ENCODE measurements around the gene CDNF.

Gene CDNF

DNA sequence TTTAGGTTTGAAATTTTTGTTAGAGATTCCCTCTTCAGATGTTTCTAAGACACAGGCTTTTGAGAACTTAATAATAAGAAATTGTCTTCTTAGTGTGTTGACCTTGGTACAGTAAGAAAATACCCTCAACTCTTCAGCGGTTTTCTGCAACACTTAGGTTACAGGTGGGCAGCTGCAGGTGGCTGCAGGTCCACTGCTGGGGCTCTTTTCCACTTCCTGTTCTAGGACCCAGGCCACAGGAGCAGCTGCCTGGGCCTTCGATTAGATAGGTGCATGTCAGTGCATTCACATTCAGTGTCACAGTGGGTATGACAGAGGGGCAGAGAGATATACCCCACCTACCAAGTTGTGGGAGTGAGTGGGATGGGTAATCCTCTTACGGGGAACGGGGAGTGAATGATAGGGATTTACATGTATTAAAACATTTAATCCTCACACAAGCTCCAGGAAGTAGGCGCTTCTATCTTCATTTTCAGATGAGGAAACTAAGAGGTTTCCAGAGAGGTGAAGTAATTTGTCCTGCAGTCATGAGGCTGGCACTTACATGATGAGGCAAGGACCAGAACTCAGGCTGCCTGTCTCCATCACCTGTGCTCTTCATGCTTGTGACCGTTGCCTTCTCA, 20.6 kb upstream of the CDNF start:
- TF ChIP-seq, protein P1, sequence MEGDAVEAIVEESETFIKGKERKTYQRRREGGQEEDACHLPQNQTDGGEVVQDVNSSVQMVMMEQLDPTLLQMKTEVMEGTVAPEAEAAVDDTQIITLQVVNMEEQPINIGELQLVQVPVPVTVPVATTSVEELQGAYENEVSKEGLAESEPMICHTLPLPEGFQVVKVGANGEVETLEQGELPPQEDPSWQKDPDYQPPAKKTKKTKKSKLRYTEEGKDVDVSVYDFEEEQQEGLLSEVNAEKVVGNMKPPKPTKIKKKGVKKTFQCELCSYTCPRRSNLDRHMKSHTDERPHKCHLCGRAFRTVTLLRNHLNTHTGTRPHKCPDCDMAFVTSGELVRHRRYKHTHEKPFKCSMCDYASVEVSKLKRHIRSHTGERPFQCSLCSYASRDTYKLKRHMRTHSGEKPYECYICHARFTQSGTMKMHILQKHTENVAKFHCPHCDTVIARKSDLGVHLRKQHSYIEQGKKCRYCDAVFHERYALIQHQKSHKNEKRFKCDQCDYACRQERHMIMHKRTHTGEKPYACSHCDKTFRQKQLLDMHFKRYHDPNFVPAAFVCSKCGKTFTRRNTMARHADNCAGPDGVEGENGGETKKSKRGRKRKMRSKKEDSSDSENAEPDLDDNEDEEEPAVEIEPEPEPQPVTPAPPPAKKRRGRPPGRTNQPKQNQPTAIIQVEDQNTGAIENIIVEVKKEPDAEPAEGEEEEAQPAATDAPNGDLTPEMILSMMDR (IDR thresholded peaks at IDR 0.05; ENCODE audit: low read depth, low read length), result no peak
- DNase-seq (ENCODE audit: extremely low read depth, low read depth), result no peak

DNA sequence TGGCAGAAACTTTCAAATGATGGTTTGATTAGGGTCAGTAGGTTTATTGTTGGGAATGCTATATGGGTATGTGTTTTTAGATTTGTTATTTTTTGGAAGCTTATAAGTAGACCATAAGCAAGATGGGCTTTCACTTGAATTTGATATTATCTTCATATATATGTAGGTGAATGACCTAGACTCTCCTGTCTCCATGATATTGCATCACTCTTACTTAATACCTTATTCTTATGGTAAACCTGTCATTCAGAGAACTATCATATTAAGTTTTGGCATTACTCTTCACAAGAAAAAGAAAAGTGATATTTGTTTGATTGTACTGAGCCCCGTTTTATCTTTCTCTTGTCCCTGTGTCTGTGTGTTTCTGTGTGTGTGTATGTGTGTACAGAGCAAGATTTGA, 17.6 kb upstream of the CDNF start:
- no peak for DNase-seq (ENCODE audit: extremely low read depth, low read depth)
- TF ChIP-seq, protein P1 (IDR thresholded peaks at IDR 0.05; ENCODE audit: low read depth, low read length), result no peak

DNA sequence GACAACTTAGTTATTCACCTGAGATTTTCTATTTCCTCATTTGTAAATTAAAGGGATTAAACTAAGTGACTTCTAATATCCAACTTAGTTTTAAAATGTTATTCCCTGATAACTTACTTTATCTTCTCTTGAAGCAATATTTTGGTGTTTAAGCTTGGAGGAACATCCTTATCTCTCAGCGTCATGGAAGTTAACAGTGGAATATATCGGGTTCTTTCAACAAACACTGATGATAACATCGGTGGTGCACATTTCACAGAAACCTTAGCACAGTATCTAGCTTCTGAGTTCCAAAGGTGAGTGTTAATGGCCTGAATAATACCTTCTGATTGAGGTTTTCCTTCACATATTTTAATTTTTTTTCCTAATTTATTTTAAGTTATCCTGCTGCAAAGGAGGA, 14.4 kb upstream of the CDNF start:
- TF ChIP-seq, protein P1 (IDR thresholded peaks at IDR 0.05; ENCODE audit: low read depth, low read length), result no peak
- DNase-seq (ENCODE audit: extremely low read depth, low read depth), result no peak

DNA sequence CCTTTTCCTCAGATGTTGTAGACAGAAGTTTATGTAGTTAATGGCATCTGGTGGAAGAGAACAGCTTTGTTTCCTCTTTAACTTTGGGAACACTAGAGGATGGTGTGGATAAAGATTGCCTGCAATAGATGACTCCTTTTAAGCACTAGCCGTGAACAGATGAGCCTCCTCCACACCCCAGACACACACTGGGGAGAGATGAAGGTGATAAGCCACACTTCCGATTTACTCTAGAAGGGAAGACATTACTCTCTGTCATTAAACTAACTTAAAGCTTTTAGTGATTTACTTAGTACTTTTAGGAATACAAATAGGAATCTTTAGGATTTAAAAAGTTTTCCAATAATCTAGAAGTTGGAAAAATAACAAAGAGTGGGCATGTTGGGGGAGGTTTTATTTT, 7.1 kb upstream of the CDNF start:
- TF ChIP-seq, protein P1 (IDR thresholded peaks at IDR 0.05; ENCODE audit: low read depth, low read length), result no peak
- DNase-seq (ENCODE audit: extremely low read depth, low read depth), result no peak

DNA sequence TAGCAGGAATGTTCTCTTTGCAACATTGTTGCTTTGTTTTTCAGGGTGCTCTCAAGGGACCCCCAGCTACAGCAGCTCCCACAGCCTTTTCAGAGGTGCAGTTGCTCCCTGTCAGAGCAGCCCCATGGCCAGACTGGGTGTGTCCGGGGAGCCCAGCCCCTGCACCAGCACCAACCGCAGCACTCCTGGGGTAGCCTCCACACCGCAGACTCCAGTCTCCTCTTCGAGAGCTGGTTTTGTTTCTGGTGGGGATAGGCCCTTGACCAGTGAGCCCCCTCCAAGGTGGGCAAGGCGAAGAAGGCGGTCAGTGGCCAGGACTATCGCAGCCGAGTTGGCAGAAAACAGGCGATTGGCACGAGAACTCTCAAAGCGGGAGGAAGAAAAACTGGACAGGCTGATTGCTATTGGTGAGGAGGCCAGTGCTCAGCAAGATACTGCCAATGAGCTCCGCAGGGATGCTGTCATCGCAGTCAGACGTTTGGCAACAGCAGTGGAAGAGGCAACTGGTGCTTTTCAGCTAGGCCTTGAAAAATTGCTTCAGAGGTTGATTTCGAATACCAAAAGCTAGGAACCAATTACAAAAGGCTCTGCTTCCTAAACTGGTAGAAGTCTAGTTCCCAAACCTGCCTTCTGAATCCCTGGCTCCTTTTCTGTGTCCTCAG, 5.6 kb upstream of the CDNF start:
- TF ChIP-seq, protein P1 (IDR thresholded peaks at IDR 0.05; ENCODE audit: low read depth, low read length), result no peak
- no peak for DNase-seq (ENCODE audit: extremely low read depth, low read depth)

DNA sequence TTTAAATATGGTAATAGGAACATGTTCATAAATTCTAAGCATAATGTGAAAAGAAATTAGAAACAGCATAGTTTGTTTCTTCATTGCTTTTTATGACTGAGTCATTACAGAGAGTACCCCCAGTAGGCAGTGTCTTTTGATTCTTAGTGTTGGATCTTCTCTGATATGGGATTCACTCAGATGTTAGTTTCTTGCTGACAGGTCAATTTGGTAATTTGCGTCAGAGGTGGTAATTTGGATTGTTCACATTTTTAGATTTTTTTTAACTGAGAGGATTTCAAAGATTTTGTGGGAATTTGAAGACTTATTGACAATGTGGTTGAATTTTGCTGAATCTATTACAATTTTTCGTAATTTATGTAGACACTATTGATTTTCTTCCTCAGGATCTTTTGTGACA, 2.3 kb upstream of the CDNF start:
- no peak for DNase-seq (ENCODE audit: extremely low read depth, low read depth)
- TF ChIP-seq, protein P1 (IDR thresholded peaks at IDR 0.05; ENCODE audit: low read depth, low read length), result no peak

DNA sequence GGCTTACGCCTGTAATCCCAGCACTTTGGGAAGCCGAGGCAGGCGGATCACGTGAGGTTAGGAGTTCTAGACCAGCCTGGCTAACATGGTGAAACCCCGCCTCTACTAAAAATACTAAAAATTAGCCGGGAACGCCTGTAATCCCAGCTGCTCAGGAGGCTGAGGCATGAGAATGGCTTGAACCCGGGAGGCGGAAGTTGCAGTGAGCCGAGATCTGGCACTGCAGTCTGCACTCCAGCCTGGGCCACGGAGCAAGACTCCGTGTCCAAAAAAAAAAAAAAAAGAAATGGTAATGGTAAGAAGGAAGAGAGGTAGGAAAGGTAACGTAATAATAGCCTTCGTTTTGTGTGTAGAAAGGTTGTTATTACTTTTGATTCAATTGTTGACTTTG, 1.5 kb upstream of the CDNF start:
- no peak for DNase-seq (ENCODE audit: extremely low read depth, low read depth)
- TF ChIP-seq, protein P1 (IDR thresholded peaks at IDR 0.05; ENCODE audit: low read depth, low read length), result no peak

All from AG09319 (cell line).